Limb (tissue), 2 donors: ENCODE measurements around the gene PLCXD1.
"Not testable (repeated sequence)": the region's sequence is repeated elsewhere in the genome, so short reads cannot be mapped to it uniquely, and the experiment has no call there.

ENCODE experiments used
- DNase-seq, 2 donors: peaks; one replicate each; pipeline ENCODE4 v3.0.0-alpha.2; 2016; ENCODE audit errors: extremely low spot score in 2 of 2

PLCXD1 gene

GRCh38 chrX:281166-281999, at the start of gene PLCXD1:
Gene PLCXD1 (plus strand): TSS chrX:281381. CDS start chrX:284188, 2,807 bp downstream.
- DNase-seq = peak; percentile 60 to 85

GRCh38 chrX:231637-232277, 49.4 kb upstream of the PLCXD1 start:
- not testable (repeated sequence) for DNase-seq

GRCh38 chrX:232278-232655, 48.9 kb upstream of the PLCXD1 start:
- DNase-seq = not testable (repeated sequence)

- not testable (repeated sequence) for DNase-seq
These were observed 45.0 kb upstream of the PLCXD1 start for GRCh38 chrX:236201-236600.

- DNase-seq = no peak
These were observed 30.2 kb upstream of the PLCXD1 start for GRCh38 chrX:250965-251364.

- DNase-seq = not testable (repeated sequence)
These were observed 29.6 kb upstream of the PLCXD1 start for GRCh38 chrX:251396-252243.

GRCh38 chrX:252244-252956, 28.8 kb upstream of the PLCXD1 start:
- no peak for DNase-seq

- no peak for DNase-seq
These were observed 28.3 kb upstream of the PLCXD1 start for GRCh38 chrX:252957-253291.

GRCh38 chrX:253451-254297, 27.5 kb upstream of the PLCXD1 start:
- DNase-seq = no peak

GRCh38 chrX:254630-255215, 26.5 kb upstream of the PLCXD1 start:
- DNase-seq = no peak

- no peak for DNase-seq
These were observed 25.3 kb upstream of the PLCXD1 start for GRCh38 chrX:255923-256331.

GRCh38 chrX:257054-257453, 24.1 kb upstream of the PLCXD1 start:
- DNase-seq = not testable (repeated sequence)

GRCh38 chrX:257681-258289, 23.4 kb upstream of the PLCXD1 start:
- no peak for DNase-seq

GRCh38 chrX:258291-259040, 22.7 kb upstream of the PLCXD1 start:
- no peak for DNase-seq

- DNase-seq = no peak
These were observed 21.4 kb upstream of the PLCXD1 start for GRCh38 chrX:259692-260355.

- DNase-seq = no peak
These were observed 19.8 kb upstream of the PLCXD1 start for GRCh38 chrX:261167-261918.

GRCh38 chrX:261919-262352, 19.2 kb upstream of the PLCXD1 start:
- DNase-seq = no peak
